A549 (cell line): ENCODE results near the gene ARGFX. TPM values are rescaled to one million over a fixed set of nuclear protein-coding genes. Genes with fewer than 3 reads are reported as not detected.

Experiments
- ATAC-seq, 2 experiments: fragments of 200-7000 bp in 1 of 2; fragments of >200 bp in 1 of 2; cut with Nextera tagmentation in 1 of 2; cut with Tn5 transposase in 1 of 2; 3 replicates each; pipeline versions ENCODE4 v1.8.0 to v1.9.1; 2018 to 2020; ENCODE audit warnings: mild to moderate bottlenecking in 1 of 2, moderate library complexity in 1 of 2
- CTCF ChIA-PET: fragments of 300-600 bp; sonication (Branson Sonifier 250); formaldehyde crosslinking; extraction: SDS; loops from one replicate; lab custom pipeline; 2021; ENCODE audit warnings: antibody characterized with exemption, inconsistent platforms; lab: Yijun Ruan, JAX
- POLR2A ChIA-PET: fragments of 350-600 bp; formaldehyde crosslinking; extraction: SDS; loops from one replicate; lab custom pipeline; 2021; ENCODE audit warnings: antibody characterized with exemption, inconsistent platforms; lab: Yijun Ruan, JAX
- DNase-seq, 2 experiments: peaks; one replicate each; pipeline versions ENCODE4 v3.0.0 to v3.0.0-alpha.2; 2011 to 2016; ENCODE audit warnings: low read depth in 1 of 2, low spot score in 1 of 2
- FAIRE-seq: peaks from 2 replicates; lab custom pipeline; 2011; peaks lifted over from hg19 to GRCh38; lab: Jason Lieb, UNC
- H3K27ac ChIP-seq, 2 experiments: fragments of >200 bp; sonication (Bioruptor Twin); formaldehyde crosslinking; 3 replicates each; pipeline ENCODE4 v1.5.1; 2016 to 2017
- H3K4me1 ChIP-seq: fragments of >200 bp; sonication (Bioruptor Twin); formaldehyde crosslinking; 3 replicates; pipeline ENCODE4 v1.6.1; 2016
- H3K4me2 ChIP-seq: fragments of >200 bp; sonication (Bioruptor Twin); formaldehyde crosslinking; 3 replicates; pipeline ENCODE4 v1.6.1; 2016
- H3K4me3 ChIP-seq: fragments of >200 bp; sonication (Bioruptor Twin); formaldehyde crosslinking; 3 replicates; pipeline ENCODE4 v1.5.1; 2016
- H3K9me3 ChIP-seq: fragments of >200 bp; sonication (Bioruptor Twin); formaldehyde crosslinking; 3 replicates; pipeline ENCODE4 v1.6.1; 2016
- BHLHE40 ChIP-seq: IDR thresholded peaks from 2 replicates; pipeline ENCODE4 v1.6.1; 2012; ENCODE audit warnings: low read depth, low read length, inconsistent platforms
- CBX2 ChIP-seq: fragments of 200-600 bp; sonication (generic); IDR thresholded peaks from 2 replicates; pipeline ENCODE4 v1.6.1; 2016; ENCODE audit warnings: low read depth, mild to moderate bottlenecking, borderline replicate concordance
- CHD4 ChIP-seq: fragments of 200-600 bp; sonication (generic); IDR thresholded peaks from 2 replicates; pipeline ENCODE4 v1.6.1; 2016; ENCODE audit warnings: antibody characterized with exemption, mild to moderate bottlenecking, borderline replicate concordance
- E2F6 ChIP-seq: IDR thresholded peaks from 2 replicates; pipeline ENCODE4 v1.6.1; 2012; ENCODE audit warnings: low read depth, borderline replicate concordance
- ESRRA ChIP-seq: fragments of 150-350 bp; IDR thresholded peaks from 2 replicates; pipeline ENCODE4 v1.6.1; 2014; ENCODE audit warnings: mild to moderate bottlenecking, low read length, borderline replicate concordance
- FOSB ChIP-seq: fragments of 250-450 bp; sonication (Bioruptor Pico); IDR thresholded peaks from 2 replicates; pipeline ENCODE4 v1.5.0; 2020; ENCODE audit warnings: mild to moderate bottlenecking, moderate library complexity
- FOSL2 ChIP-seq, 2 experiments: fragments of 450-650 bp in 1 of 2; fragments of >200 bp in 1 of 2; sonication (Bioruptor Twin) in 1 of 2; formaldehyde crosslinking; IDR thresholded peaks; 2 replicates each; pipeline versions ENCODE4 v1.5.0 to v1.6.1; 2016 to 2020; ENCODE audit warnings: mild to moderate bottlenecking in 1 of 2, moderate library complexity in 1 of 2
- FOXS1 ChIP-seq: fragments of 250-450 bp; sonication (Bioruptor Pico); IDR thresholded peaks from 2 replicates; pipeline ENCODE4 v1.5.0; 2020; ENCODE audit warnings: mild to moderate bottlenecking, moderate library complexity
- GATA3 ChIP-seq: IDR thresholded peaks from 2 replicates; pipeline ENCODE4 v1.6.1; 2012; ENCODE audit warnings: borderline replicate concordance
- HDAC2 ChIP-seq: fragments of 200-600 bp; sonication (generic); IDR thresholded peaks from 2 replicates; pipeline ENCODE4 v1.6.1; 2016
- HES2 ChIP-seq: fragments of >200 bp; sonication (Bioruptor Twin); formaldehyde crosslinking; IDR thresholded peaks from 2 replicates; pipeline ENCODE4 v1.6.1; 2016
- HOXA7 ChIP-seq: fragments of 250-450 bp; sonication (Bioruptor Pico); IDR thresholded peaks from 2 replicates; pipeline ENCODE4 v1.5.0; 2020; ENCODE audit warnings: mild to moderate bottlenecking, moderate library complexity
- HOXB13 ChIP-seq: fragments of 250-450 bp; sonication (Bioruptor Pico); IDR thresholded peaks from 2 replicates; pipeline ENCODE4 v1.5.0; 2020; ENCODE audit warnings: low read depth, mild to moderate bottlenecking, moderate library complexity
- JUN ChIP-seq, 2 experiments: fragments of >200 bp; sonication (Bioruptor Twin); formaldehyde crosslinking; IDR thresholded peaks; 2 replicates in 1 of 2; 3 replicates in 1 of 2; pipeline ENCODE4 v1.6.1; 2016 to 2017
- MAFK ChIP-seq: fragments of 450-650 bp; IDR thresholded peaks from 2 replicates; pipeline ENCODE4 v1.6.1; 2014; ENCODE audit not compliant: partially characterized antibody
- MAX ChIP-seq: IDR thresholded peaks from 2 replicates; pipeline ENCODE4 v1.6.1; 2012
- NR3C1 ChIP-seq: fragments of >200 bp; sonication (Bioruptor Twin); formaldehyde crosslinking; IDR thresholded peaks from 3 replicates; pipeline ENCODE4 v1.6.1; 2017
- PHF8 ChIP-seq: fragments of 200-600 bp; sonication (generic); IDR thresholded peaks from 2 replicates; pipeline ENCODE4 v1.6.1; 2016; ENCODE audit warnings: low read depth, mild to moderate bottlenecking, antibody characterized with exemption, moderate library complexity, borderline replicate concordance
- POLR2A ChIP-seq: IDR thresholded peaks from 2 replicates; pipeline ENCODE4 v1.6.1; 2012; ENCODE audit warnings: mild to moderate bottlenecking, low read length
- REST ChIP-seq: fragments of 200-600 bp; sonication (generic); IDR thresholded peaks from 2 replicates; pipeline ENCODE4 v1.6.1; 2016; ENCODE audit warnings: antibody characterized with exemption, mild to moderate bottlenecking, moderate library complexity
- SMC3 ChIP-seq: fragments of >200 bp; sonication (Bioruptor Twin); formaldehyde crosslinking; IDR thresholded peaks from 3 replicates; pipeline ENCODE4 v1.6.1; 2018; ENCODE audit warnings: inconsistent platforms
- SREBF2 ChIP-seq: fragments of 450-650 bp; IDR thresholded peaks from 2 replicates; pipeline ENCODE4 v1.6.1; 2014; ENCODE audit warnings: mild to moderate bottlenecking, moderate library complexity
- TFCP2L1 ChIP-seq: fragments of 250-450 bp; sonication (Bioruptor Pico); IDR thresholded peaks from 2 replicates; pipeline ENCODE4 v1.5.0; 2021; ENCODE audit warnings: mild to moderate bottlenecking
- ZC3H11A ChIP-seq: fragments of 450-650 bp; IDR thresholded peaks from 2 replicates; pipeline ENCODE4 v1.6.1; 2014; ENCODE audit warnings: antibody characterized with exemption, mild to moderate bottlenecking
- ZFP36 ChIP-seq: fragments of 450-650 bp; IDR thresholded peaks from 2 replicates; pipeline ENCODE4 v1.6.1; 2014; ENCODE audit warnings: borderline replicate concordance; ENCODE audit not compliant: partially characterized antibody
- ZNF302 ChIP-seq: fragments of 250-450 bp; sonication (Bioruptor Pico); IDR thresholded peaks from 2 replicates; pipeline ENCODE4 v1.9.0; 2021; ENCODE audit warnings: inconsistent platforms, mild to moderate bottlenecking, moderate library complexity
- WGBS: methylation state at CpG from one replicate; pipeline ENCODE4 v1.1.6; 2017; ENCODE audit errors: missing lambda C conversion rate; 5-methylcytosine and 5-hydroxymethylcytosine counted together
- polyA plus RNA-seq, 4 experiments: library from polyadenylated mRNA; depleted of rRNA in 3 of 4; stranded (reverse); fragments of >200 nt; fragmentation: RNase III in 1 of 4; extraction: RNeasy Plus Mini Kit Qiagen cat#74134 plus additional on column Dnase treatment in 1 of 4; gene quantifications; 2 replicates in 3 of 4; 3 replicates in 1 of 4; pipeline ENCODE4 v1.2.3, GENCODE V29; 2011 to 2017
- TF ChIP-seq, protein P1 (sequence below): fragments of 250-450 bp; sonication (Bioruptor Pico); IDR thresholded peaks from 2 replicates; pipeline ENCODE4 v1.5.0; 2020; ENCODE audit warnings: low read depth, mild to moderate bottlenecking, moderate library complexity

Gene ARGFX
- polyA plus RNA-seq, 2 of the 4 experiments (the other 2 are of a cell fraction) = not detected

GRCh38 chr3:121552379-121552778 is 15.4 kb upstream of the ARGFX start:
- ATAC-seq (no peak), FAIRE-seq (no peak), DNase-seq (no peak)
- CTCF ChIA-PET = no interaction called here
- Histone ChIP-seq H3K4me3 (no peak overlapping the region), H3K27ac (no peak overlapping the region)
- TF ChIP-seq ZC3H11A = no peak
- no peak for TF ChIP-seq SREBF2
- no peak for TF ChIP-seq ESRRA
- no peak for TF ChIP-seq TFCP2L1 (CRISPR knock-in tag)
- TF ChIP-seq HOXA7 (CRISPR knock-in tag) = no peak
- TF ChIP-seq FOSB (CRISPR knock-in tag) = no peak
- no peak for TF ChIP-seq MAX
- no peak for TF ChIP-seq CHD4
- TF ChIP-seq SMC3 = no peak
- TF ChIP-seq HOXB13 = no peak
- no peak for TF ChIP-seq HES2
- TF ChIP-seq CBX2 = no peak
- TF ChIP-seq BHLHE40 = no peak
- TF ChIP-seq PHF8 = no peak
- no peak for TF ChIP-seq POLR2A
- TF ChIP-seq, all 56 proteins: peak for 0
- POLR2A ChIA-PET = no interaction called here
- no peak overlapping the region for H3K4me2 ChIP-seq
- no peaks in the 10 kb centered on the region for H3K9me3 ChIP-seq
- WGBS = 53% methylated on average over 4 of the region's 4 CpGs
- H3K4me1 ChIP-seq = 0 out of 3 replicates have a peak, but pooled peaks cover 6% of the 10 kb centered on the region

GRCh38 chr3:121552797-121553196 is 15.0 kb upstream of the ARGFX start:
- Histone ChIP-seq H3K9me3 (no peaks in the 10 kb centered on the region), H3K27ac (no peak overlapping the region), H3K4me2 (no peak overlapping the region), H3K4me3 (no peak overlapping the region), H3K4me1 (0 out of 3 replicates have a peak, but pooled peaks cover 6% of the 10 kb centered on the region)
- 48% methylated on average over 3 of the region's 3 CpGs for WGBS
- ATAC-seq (no peak), DNase-seq (no peak), FAIRE-seq (no peak)
- TF ChIP-seq FOXS1 (CRISPR knock-in tag) (no peak), GATA3 (no peak), FOSL2 (IDR thresholded peaks at IDR 0.05) (no peak), FOSL2 (CRISPR knock-in tag; IDR thresholded peaks at IDR 0.05) (no peak), HDAC2 (no peak), REST (no peak), ZFP36 (no peak), ZC3H11A (no peak), NR3C1 (no peak), MAFK (no peak), ZNF302 (CRISPR knock-in tag) (no peak), E2F6 (no peak), JUN (IDR thresholded peaks at IDR 0.05) (no peak), HOXA7 (CRISPR knock-in tag) (no peak)
- TF ChIP-seq, protein P1, sequence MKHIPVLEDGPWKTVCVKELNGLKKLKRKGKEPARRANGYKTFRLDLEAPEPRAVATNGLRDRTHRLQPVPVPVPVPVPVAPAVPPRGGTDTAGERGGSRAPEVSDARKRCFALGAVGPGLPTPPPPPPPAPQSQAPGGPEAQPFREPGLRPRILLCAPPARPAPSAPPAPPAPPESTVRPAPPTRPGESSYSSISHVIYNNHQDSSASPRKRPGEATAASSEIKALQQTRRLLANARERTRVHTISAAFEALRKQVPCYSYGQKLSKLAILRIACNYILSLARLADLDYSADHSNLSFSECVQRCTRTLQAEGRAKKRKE (CRISPR knock-in tag) = no peak
- ChIA-PET CTCF (no interaction called here), POLR2A (no interaction called here)
